Prostate gland (tissue), 2 donors: ENCODE data around the gene DCAF11. TPM values are rescaled to one million over a fixed set of nuclear protein-coding genes. Genes with fewer than 3 reads are reported as not detected.

Source experiments
- DNase-seq: peaks from one replicate; pipeline ENCODE4 v3.0.0-alpha.2; 2019; ENCODE audit warnings: low spot score
- H3K27ac ChIP-seq, 2 donors: fragments of 200-600 bp; sonication (generic); 2 replicates each; pipeline ENCODE4 v1.5.1; 2017 to 2019
- H3K27me3 ChIP-seq: fragments of 200-600 bp; sonication (generic); replicated peaks from 2 replicates; pipeline ENCODE4 v1.5.1; 2019; ENCODE audit not compliant: insufficient read depth
- H3K36me3 ChIP-seq, 2 donors: fragments of 200-600 bp; sonication (generic); 1 replicate in 1 of 2; 2 replicates in 1 of 2; pipeline versions ENCODE4 v1.5.1 to v1.8.1; 2017 to 2019
- H3K4me1 ChIP-seq: fragments of 200-600 bp; sonication (generic); replicated peaks from 2 replicates; pipeline ENCODE4 v1.5.1; 2019
- H3K4me3 ChIP-seq, 2 donors: fragments of 200-600 bp; sonication (generic); 2 replicates each; pipeline ENCODE4 v1.5.1; 2017 to 2019
- H3K9me3 ChIP-seq: fragments of 200-600 bp; sonication (generic); 2 replicates; pipeline ENCODE4 v1.5.1; 2017
- CTCF ChIP-seq, 4 experiments: fragments of 200-600 bp in 2 of 4; fragments of 450-650 bp in 2 of 4; sonication (generic) in 2 of 4; IDR thresholded peaks; 1 replicate in 3 of 4; 2 replicates in 1 of 4; pipeline ENCODE4 v1.5.1; 2016 to 2019; ENCODE audit warnings: antibody characterized with exemption in 4 of 4, mild to moderate bottlenecking in 2 of 4, moderate library complexity in 2 of 4
- POLR2A ChIP-seq: fragments of 450-650 bp; IDR thresholded peaks from one replicate; pipeline ENCODE4 v1.6.1; 2016; ENCODE audit warnings: antibody characterized with exemption, mild to moderate bottlenecking
- WGBS: methylation state at CpG from one replicate; pipeline ENCODE4 v1.1.5; 2018; 5-methylcytosine and 5-hydroxymethylcytosine counted together
- intact Hi-C: fragments of 100-400 bp; cut with DNase I; formaldehyde crosslinking; loops from one replicate; pipeline ENCODE4 v1.14.2; 2022
- microRNA-seq: library from miRNA; unstranded; fragments of <30 nt; microRNA quantifications from one replicate; pipeline ENCODE4, GENCODE V29; 2016
- small RNA-seq, 2 donors: library from RNA; depleted of rRNA; stranded (forward); fragments of <200 nt; gene quantifications; one replicate each; pipeline ENCODE3, GENCODE V24; 2016
- total RNA-seq, 2 donors: library from RNA; depleted of rRNA; stranded (reverse); fragments of >200 nt; gene quantifications; one replicate each; pipeline ENCODE4 v1.1.0, GENCODE V29; 2016

The DCAF11 gene
- total RNA-seq, 2 donors from 2014 or later = 111 to 115 TPM

DNA sequence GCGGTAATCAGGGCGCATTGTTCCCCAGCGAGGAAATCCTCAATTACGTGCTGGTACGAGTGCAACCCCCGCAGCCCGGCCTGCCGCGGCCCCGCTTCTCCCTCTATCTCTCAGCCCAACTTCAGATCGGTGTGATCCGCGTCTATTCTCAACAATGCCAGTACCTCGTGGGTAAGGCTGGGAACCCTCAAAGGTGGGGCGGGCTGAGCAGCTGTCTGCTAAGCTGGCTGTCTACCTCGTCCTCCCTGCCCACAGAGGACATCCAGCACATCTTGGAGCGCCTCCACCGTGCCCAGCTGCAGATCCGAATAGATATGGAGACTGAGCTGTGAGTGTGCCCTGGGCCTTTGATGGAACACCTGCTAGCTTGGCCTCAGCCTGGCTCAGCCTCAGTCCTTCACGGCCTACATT is 58.3 kb downstream of the DCAF11 start:
- Histone ChIP-seq H3K4me3 (no peak overlapping the region), H3K27ac (no peak overlapping the region)
- intact Hi-C loops = no loop called here

More for the DNA sequence above, 58.3 kb downstream of the DCAF11 start:
- DNase-seq = no peak
- peaks cover 0 to 10% of the 10 kb centered on the region in 2 donors for H3K36me3 ChIP-seq
- H3K9me3 ChIP-seq = no peaks in the 10 kb centered on the region
- H3K4me1 ChIP-seq = no peaks in the 10 kb centered on the region
- WGBS = 56% methylated on average over 19 of the region's 20 CpGs
- H3K27me3 ChIP-seq = no peaks in the 10 kb centered on the region
- TF ChIP-seq POLR2A (no peak), CTCF (IDR thresholded peaks at IDR 0.05) (no peak)

Small RNAs within 50 kb of the gene (microRNA-seq; reads per million reads assigned to microRNA genes)
- not detected for gene MIR7703

Small RNAs within 50 kb of the gene (small RNA-seq; reads per million reads assigned to genes)
- 0 reads per million in 2 donors for gene IRF9
- gene RNA5SP383 = 0.60 to 1.0 reads per million in 2 donors

Other genes starting within 250 kb of the DCAF11 start
- 10 to 100 TPM; 37.0 to 40.6 TPM for gene DHRS4, start 161.0 kb upstream of the DCAF11 start, total RNA-seq
- gene DHRS4L2, start 125.8 kb upstream of the DCAF11 start, total RNA-seq = 10 to 100 TPM; 13.1 to 17.9 TPM
- gene CARMIL3, start 62.8 kb upstream of the DCAF11 start, total RNA-seq = 1 to 10 TPM in 1 of 2 donors, under 1 TPM in 1; 0.59 to 3.9 TPM
- 1 to 10 TPM; 1.8 to 8.8 TPM for gene CPNE6, start 43.2 kb upstream of the DCAF11 start, total RNA-seq
- 10 to 100 TPM; 15.4 to 21.8 TPM for gene PCK2, start 20.5 kb upstream of the DCAF11 start, total RNA-seq
- gene NRL, start 172 bp downstream of the DCAF11 start, total RNA-seq = 1 to 10 TPM; 4.3 to 4.7 TPM
- gene FITM1, start 15.9 kb downstream of the DCAF11 start, total RNA-seq = 1 to 10 TPM in 1 of 2 donors, not detected in 1; 2.0 TPM
- gene PSME1, start 21.4 kb downstream of the DCAF11 start, total RNA-seq = 100 to 1,000 TPM in 1 of 2 donors, 10 to 100 TPM in 1; 85.4 to 213 TPM
- 10 to 100 TPM; 13.1 to 13.6 TPM for gene EMC9, start 26.8 kb downstream of the DCAF11 start, total RNA-seq
- gene PSME2, start 31.8 kb downstream of the DCAF11 start, total RNA-seq = 10 to 100 TPM; 34.5 to 89.3 TPM
- 10 to 100 TPM; 73.8 to 76.9 TPM for gene RNF31, start 32.7 kb downstream of the DCAF11 start, total RNA-seq
- gene IRF9, start 46.5 kb downstream of the DCAF11 start, total RNA-seq = 10 to 100 TPM; 61.5 to 82.9 TPM
- gene REC8, start 57.3 kb downstream of the DCAF11 start, total RNA-seq = 10 to 100 TPM in 1 of 2 donors, 1 to 10 TPM in 1; 5.6 to 25.4 TPM
- gene IPO4, start 74.0 kb downstream of the DCAF11 start, total RNA-seq = 10 to 100 TPM; 42.6 to 44.5 TPM
- gene TM9SF1, start 80.7 kb downstream of the DCAF11 start, total RNA-seq = 100 to 1,000 TPM in 1 of 2 donors, 10 to 100 TPM in 1; 68.9 to 113 TPM
- gene TSSK4, start 90.9 kb downstream of the DCAF11 start, total RNA-seq = 1 to 10 TPM in 1 of 2 donors, not detected in 1; 1.2 TPM
- 10 to 100 TPM; 61.5 to 66.8 TPM for gene CHMP4A, start 98.7 kb downstream of the DCAF11 start, total RNA-seq
- 10 to 100 TPM; 19.1 to 25.5 TPM for gene MDP1, start 101.3 kb downstream of the DCAF11 start, total RNA-seq
- gene NEDD8, start 117.6 kb downstream of the DCAF11 start, total RNA-seq = 100 to 1,000 TPM; 114 to 185 TPM
- gene GMPR2, start 118.2 kb downstream of the DCAF11 start, total RNA-seq = 100 to 1,000 TPM in 1 of 2 donors, 10 to 100 TPM in 1; 54.5 to 106 TPM
- 10 to 100 TPM; 65.5 to 66.8 TPM for gene TINF2, start 127.8 kb downstream of the DCAF11 start, total RNA-seq
- 10 to 100 TPM in 1 of 2 donors, 1 to 10 TPM in 1; 6.6 to 11.4 TPM for gene TGM1, start 148.4 kb downstream of the DCAF11 start, total RNA-seq
- gene RABGGTA, start 156.8 kb downstream of the DCAF11 start, total RNA-seq = 10 to 100 TPM; 45.5 to 63.5 TPM
- gene DHRS1, start 185.0 kb downstream of the DCAF11 start, total RNA-seq = 10 to 100 TPM; 16.9 to 74.0 TPM
- 10 to 100 TPM; 21.2 to 22.9 TPM for gene NOP9, start 185.1 kb downstream of the DCAF11 start, total RNA-seq
- gene CIDEB, start 193.2 kb downstream of the DCAF11 start, total RNA-seq = 10 to 100 TPM in 1 of 2 donors, 1 to 10 TPM in 1; 9.1 to 17.8 TPM
- 10 to 100 TPM; 19.5 to 27.3 TPM for gene LTB4R2, start 195.4 kb downstream of the DCAF11 start, total RNA-seq
- 10 to 100 TPM; 11.8 to 14.2 TPM for gene LTB4R, start 196.7 kb downstream of the DCAF11 start, total RNA-seq
- gene ADCY4, start 220.3 kb downstream of the DCAF11 start, total RNA-seq = 10 to 100 TPM; 19.4 to 28.7 TPM
- 1 to 10 TPM; 1.9 to 7.6 TPM for gene RIPK3, start 225.2 kb downstream of the DCAF11 start, total RNA-seq